Measurements from ENCODE around the gene ALPI.

Gene ALPI

DNA sequence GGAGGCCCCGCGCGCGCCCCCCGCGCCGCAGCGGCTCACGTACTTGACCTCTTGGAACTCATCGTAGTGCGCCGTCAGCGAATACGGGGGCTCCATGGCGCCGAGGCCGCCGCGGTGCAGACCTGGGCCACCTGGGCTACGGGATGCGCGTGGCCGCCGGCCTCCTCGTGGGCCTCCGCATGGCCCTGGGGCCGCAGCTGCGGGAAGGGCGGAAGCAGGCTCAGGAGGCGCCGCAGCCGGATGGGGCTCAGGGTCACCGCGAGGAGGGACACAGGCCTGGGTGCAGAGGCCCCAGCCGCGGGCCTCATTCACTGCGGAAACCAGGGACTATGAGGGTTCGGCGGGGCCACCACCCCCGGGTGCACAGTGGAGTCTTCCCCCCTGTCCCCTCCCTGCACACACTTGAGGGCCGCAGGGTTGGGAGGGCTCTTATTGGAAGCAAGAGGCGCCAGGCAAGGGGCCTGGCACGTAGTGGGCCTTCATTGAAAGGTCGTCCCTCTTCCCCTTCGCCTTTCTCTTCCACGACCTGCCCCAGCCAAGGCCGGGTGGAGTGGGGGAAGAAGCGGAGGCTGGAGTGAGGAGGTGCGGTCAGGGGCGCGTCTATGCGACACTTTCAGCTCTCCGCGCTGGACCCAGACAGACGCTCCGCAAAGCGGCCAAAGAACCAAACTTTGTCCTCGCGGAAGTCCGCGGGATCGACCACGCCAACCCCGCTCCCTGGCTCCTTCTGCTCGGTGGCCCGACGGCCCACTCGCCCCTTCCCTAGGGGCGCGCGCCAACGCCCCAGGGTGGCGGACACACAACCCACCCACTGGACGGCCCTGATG lies 30.8 kb downstream of the ALPI start:
- no peak for DNase-seq

DNA sequence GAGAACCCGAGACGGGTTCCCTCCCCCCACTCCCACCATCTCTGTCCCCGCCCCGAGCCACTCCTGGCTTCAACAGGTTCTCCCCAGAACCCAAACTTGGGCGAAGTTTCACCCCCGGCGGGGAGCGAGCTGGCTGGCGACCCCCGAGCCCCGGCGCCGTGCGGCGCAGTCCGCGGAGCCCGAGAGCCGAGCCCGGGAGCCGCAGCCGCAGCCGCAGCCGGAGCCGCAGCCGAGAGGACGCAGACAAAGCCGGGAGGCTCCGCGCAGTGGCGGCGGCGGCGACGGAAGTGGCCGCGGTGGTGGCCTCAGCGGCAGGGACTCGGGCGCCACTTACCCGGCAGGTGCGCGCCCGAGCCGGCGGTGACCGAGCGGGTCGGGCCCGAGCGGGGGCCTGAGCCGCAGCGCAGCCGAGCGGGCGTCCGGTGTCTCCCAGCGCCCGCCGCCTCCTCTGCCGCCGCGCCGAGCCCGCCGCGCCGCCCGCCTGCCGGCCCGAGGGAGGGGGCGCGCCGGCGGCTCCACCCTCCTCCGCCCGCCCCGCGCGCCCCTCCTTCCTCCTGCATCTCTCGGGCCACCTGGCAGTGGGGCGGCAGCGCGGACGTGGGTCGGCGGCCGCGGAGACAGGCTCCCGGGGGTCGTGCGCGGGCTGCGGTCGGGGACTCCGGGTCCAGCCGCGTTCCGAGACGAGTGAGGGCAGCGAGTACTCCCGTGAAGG lies 31.6 kb downstream of the ALPI start, which contains the start of gene ECEL1:
ECEL1 (minus strand) TSS at position 450 of the 712 bp plus-strand sequence. CDS start 1,181 bp downstream, outside the sequence.
- no peak for DNase-seq

DNA sequence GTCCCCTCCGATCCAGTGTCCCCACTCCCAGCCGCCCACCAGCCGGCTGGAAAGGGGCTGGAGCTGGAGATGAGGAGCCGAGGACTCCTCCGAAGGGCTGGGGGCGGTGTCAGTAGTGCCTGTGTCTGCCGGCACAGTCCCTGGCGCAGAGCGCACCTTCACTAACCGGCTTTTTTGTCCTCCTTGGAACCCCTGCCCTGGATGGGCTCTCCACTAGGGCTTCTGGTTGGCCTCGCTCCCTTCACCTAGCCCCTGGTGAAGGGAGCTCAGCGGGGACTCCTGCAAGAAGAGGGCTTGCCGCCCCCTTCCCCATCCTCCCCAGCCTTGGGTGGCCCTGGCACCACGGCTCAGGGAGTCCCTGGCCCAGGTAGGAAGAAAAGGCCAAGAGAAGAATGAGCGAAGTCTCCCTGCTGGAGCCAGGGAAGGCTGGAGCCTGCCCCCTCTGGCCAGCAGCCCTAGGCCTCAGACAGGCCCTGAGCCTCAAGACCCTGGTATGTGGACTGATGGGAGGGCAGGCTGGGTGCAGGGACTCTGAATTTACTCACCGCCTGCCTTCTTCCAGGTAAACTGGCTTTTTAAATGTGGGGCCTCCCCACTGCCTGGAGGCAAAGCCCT lies 32.3 kb downstream of the ALPI start:
- no peak for DNase-seq

DNA sequence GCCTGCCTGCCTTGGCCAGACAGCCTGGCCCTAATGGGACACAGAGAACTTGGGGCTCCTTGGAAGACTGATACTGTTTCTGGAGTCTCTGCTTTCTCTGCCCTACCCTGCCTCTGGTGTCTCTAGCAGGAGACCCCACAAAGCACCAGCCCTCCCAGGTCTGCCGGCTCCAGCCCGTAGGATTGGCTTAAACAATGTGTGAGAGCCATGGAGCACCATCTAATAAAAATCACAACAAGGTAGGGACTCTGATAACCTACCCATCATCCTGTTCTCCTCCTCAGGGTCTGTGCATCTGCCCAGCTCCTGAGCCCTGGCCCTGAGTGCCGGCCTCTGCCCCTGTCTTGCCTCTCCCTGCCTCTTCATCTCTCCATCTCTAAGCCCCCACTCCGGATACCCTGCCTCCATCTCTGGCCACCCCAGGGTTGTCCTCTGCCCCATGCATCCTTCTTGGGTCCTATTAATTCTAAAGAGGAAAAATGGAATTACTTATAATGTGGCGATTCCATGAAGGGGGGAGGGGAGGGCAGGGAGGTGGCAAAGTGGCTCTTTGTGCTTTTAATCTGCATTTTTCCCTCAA lies 32.9 kb downstream of the ALPI start:
- DNase-seq, result no peak

DNA sequence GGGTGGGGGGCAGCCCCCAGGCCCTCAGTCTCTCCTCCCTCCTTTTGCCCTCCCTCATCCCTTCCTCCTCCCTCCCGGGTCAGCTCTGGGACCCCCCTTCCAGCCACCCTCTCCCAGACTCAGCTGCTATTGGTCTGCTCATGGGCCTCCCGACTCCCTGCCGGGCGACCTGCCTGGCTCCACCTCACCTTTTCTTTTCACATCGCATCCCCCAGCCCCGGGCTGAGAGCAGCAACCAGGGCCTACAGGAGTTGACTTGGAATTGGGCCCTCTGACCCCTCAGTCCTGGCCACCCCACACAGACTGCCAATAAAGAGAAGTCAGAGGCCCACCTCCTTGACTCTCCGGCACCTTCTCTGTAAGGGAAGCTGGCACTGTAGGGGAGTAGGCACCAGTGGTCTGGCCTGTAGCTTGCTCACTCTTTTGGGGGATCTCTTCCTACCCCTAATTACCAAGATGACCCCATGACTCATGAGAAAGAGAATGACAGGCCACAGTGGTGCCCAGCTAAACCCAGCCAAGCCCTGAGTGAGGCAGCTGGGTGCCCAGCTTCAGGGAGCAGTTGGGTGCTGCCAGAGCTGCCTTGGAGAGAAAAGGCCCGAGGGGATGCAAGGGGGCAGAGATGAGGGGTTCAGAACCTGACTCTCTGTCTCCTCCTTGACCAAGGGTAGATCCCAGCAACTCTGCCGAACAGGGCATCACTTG lies 33.7 kb downstream of the ALPI start:
- no peak for DNase-seq

DNA sequence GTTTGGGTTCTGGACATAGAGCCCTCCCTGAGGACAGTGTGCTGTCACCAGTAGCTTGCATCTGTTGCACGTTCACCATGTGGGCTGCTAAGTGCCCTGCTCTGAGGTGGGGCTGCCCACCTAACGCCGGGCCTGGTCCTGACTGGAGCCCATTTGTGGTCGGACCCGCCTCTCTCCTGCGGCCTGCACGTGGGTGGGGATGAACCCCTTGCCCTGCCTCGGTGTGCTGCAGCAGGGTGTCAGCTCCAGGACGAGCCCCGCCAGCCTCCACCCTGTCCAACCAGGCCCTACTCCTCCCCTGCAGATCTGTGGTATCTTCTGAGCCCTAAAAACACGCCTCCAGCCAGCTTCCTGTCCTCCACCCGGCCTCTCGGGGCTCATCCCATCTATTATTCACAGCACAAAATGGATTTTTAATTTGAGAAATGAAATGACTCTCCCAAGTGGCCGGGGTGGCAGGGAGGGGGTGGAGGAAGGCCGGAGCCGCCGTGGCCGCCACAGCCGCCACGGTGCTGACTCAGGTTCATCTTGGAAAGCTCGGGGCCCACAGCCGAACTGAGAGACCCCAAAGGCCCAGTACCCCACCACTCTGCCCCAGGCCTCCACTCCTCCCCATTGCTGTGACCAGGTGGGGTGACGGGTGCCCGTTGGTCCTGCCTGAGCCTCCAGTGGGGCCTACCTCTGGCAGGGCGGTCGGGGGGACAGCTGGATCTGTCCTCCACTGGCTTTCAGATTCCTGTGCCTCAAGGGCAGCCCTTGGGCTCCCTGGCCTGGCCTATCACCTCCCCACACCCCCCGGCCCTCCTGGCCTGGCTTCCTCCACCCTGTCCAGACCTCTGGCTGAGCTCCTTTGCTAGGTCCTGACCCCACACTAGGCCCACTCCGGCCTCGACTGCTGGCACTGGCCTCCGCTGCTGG lies 34.5 kb downstream of the ALPI start:
- no peak for DNase-seq

DNA sequence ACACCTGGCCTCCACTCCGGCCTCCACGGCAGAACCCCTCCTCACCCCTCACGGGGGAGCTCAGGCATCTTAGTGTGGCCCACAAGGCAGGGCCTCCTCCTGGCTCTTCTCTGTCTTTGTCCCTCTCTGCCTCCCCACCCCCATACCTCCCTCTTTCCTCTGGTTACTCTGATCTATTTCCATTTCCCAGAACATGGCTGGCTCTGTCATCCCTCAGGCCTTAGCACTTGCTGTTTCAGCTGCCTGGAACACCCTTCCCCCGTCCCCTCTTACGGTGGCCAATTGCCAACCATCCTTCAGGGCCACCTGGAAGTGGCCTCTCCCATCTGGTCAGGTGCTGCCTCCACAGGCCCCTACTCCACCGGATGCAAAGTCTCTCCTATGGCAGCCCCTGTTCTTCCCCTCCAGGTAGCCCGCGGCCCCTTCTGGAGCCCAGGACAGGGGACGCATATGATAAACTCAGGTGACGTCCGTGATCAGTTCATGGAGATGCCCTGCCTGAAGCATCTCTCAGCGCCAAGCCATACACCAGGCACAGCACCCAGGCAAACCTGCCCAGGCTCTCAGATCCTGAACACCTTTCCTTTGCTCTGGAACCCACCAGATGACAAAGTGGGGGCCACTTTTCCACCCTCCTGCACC lies 35.3 kb downstream of the ALPI start:
- DNase-seq, result no peak

DNA sequence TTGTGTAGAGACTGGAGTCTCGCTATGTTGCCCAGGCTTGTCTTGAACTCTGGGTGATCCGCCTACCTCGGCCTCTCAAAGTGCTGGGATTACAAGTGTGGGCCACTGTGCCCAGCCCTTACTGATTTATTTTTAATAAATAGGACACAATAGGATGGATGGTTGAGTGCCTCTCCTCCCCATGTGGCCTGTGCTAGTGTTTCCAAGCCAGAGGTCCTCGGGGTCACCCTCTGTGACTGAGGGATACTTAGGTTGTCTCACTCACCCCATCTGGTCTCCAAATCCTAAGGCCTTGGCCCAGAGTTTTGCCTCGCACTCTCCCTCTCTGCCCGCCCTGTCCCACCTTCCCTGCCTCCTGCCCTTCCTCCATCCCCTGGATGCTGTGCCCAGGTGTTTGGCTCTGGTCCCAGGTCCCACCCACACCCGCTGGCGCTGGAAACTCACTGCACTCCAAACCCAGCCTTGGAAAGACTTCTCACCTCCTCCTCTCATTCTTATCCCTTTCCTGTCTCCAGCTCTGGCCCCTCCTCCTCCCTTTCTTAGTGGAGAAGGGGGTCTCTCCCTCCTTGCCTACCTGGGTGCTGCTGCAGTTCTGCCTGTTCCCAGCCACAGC lies 36.4 kb downstream of the ALPI start:
- DNase-seq, result no peak

DNA sequence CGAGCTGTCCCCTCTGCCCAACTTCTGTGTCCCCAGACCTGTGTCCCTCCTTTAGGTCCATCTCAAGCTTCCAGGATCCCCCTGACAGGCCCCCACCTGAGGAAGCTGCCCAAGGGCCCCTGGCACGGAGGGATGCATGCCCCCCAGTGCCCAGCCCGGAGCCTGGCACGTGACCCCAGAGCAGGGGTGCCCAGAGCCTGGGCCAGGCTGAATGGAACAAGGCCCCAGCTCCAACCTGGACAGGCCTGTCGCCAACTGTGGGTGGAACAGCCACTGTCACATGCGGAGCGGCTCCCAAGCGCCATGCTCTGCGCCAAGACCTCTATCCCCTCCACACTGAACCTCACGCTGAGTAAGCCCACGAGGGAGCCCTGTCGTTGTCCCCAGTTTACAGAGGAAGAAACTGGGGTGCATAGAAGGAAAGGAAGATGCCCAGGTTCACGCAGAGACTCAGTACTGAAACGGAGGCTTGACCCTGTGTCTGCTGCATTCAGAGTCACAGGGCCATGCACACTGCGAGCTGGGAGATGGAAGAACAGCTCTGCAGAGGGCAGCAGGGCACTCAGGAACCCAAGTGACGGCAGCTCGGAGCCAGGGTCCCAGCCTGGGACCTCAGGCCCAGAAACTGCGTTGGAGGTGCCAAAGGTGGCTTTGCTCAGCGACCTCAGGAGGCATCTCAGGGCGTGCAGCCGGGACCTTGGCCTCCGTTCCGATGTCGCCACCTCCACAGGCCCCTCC lies 37.2 kb downstream of the ALPI start:
- no peak for DNase-seq

DNA sequence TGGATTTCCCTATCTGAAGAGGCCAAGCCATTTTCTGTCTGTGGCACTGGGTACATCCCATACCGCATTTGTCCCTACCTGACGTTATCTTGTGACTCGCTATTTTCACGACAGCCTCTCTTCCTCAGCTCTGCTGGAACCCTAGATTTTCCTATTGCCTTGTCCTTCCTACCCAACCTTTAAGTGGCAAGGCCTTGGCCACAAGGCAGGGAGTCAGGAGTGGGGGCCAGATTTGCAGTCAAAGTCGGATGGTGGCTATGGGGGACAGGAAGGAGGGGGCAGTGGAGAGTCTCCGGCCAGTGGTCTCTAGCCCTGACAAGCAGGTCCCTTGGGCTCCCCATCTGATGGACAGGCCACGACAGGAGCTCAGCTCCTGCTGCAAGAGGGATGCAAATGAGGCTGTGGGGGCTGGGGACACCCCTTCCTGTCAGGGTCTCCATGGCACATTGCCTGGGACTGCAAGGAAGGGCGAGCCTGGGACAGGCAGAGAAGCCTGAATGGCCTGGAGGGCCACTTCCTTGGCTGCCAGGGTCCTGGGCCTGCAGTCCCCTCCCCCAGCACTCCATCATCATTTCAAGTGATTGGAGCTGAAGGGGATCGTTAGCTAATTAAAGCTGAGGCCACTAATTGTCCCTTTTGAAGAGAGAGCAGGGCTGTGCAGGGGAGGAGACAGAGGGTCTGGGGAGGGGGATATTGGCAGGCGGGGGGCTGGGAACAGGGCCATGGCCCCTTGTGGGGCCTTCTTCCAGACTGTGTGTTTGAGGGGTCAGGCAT lies 37.9 kb downstream of the ALPI start:
- no peak for DNase-seq

DNA sequence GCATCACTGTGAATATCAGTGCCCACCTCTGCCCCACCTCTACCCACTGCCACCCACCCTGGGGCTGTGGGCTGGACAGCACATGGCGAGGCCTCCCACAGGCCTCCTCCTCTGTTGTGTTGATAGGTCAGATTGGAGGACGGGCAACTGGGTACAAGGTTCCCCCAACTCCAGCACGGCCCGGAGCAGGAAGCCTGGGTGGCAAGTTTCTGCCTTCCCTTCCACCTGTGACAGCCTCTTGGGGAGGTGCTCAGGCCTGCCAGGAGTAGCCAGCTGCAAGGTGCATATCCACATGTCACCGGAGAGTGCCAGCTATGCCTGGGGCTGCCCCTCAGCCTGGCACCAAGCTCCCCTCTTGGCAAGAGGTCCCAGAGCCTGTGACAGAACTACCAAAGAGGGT lies 38.6 kb downstream of the ALPI start:
- no peak for DNase-seq

DNA sequence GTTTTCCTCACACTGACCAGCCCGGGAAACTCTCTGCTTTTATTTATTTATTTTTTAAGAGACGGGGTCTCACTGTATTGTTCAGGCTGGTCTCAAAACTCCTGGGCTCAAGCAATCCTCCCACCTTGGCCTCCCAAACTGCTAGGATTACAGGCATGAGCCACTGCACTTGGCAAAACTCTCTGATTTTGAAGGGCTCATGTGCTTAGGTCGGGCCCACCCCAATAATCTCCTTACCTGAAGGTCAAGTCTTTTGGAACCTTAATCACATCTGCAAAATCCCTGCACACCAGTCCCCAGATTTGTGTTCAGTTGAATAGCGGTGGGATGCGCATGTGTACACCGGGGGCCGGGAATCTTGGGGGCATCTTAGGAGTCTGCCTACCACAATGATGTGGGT lies 39.3 kb downstream of the ALPI start:
- no peak for DNase-seq

DNA sequence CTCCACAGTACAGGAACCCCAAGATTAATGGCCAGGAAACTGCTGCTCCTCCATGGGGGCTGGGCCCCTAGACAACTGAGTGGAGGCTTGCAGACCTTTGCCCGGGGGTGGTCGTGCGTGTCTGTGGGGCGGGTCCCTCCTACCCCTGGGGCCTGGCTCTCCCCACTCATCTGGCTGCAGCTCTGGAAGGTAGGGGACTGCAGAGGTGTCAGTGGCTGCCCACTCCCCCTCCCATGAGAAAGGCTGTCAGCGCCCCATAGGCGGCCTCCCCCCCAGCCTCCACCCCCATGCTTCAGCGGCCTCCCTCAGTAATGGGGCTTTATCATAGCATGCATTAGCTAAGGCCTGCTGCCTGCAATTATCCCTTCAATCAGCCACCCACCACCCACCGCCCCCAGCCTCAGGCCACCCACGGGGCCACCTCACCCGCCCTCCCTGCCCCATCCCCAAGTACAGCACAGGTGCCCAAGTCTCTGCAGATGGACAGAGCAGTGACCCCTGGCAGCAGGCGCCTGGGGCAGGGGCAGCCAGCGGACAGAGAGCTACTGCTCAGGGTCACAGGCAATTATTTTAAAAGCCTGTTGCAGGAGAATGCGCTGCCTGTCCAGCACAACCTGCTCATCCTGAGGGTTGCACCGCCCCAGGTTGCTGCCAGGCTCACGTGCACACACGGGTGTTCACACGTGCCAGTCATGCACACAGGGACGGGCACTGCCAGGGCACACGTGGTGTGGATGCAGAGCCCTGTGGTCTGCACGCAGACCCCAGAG lies 40.7 kb downstream of the ALPI start:
- no peak for DNase-seq

DNA sequence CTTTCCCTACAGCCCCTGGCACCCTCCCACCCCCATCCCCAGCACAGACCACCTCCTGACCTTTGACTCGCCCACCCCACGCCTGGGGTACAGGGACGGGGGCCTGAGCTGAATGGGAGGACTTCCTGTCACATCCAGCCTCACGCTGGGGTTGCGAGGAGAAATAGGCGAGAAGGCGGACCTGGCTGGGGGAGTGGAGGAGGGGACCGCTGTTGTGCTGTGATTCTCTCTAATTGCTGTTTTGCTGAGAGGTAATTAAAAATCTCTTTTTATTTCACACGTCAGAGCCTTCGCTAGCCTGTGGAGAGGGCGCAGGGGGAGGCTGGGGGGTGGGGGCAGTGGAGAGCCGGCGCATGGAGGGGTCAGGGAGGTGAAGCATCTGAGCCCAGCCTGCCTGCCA lies 41.4 kb downstream of the ALPI start:
- peak; percentile 20 for DNase-seq

DNA sequence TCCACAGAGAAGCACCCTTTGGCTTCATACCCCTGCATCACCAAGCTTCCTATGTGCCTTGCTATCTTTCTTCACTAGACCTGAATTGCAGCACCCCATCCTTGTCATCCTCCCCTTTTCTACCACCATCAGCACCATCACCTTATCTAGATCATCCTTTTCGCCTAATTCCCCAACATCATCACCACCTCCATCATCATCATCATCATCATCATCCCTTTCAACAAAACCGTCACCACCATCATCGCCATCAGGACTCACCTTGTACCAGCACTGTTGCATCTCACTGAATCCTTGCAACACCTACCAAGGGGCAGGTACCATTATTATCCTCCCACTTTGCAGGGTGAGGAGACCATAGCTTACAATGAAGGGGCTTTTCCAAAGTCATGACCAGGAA lies 42.5 kb downstream of the ALPI start:
- DNase-seq, result no peak

DNA sequence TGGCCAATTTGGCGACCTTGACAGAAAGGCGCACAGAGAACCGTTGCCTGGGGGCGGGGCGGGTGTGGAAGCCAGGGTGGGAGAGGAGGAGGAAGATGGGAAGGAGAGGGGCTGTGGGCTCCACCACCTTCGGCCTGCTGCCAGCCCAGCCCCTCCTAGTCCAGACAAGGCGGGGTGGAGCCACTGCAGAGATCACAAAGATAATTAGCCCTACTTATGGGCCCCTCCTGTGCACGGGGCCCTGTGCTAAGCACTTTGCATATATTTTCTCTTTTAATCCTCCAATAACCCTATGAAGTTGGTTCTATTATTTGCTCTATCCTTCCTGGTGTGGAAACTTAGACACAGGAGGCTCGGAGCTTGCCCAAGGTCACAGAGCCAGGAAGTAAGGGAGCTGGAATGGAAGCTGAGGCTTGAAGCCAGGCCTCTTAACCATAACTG lies 45.4 kb downstream of the ALPI start:
- no peak for DNase-seq

DNA sequence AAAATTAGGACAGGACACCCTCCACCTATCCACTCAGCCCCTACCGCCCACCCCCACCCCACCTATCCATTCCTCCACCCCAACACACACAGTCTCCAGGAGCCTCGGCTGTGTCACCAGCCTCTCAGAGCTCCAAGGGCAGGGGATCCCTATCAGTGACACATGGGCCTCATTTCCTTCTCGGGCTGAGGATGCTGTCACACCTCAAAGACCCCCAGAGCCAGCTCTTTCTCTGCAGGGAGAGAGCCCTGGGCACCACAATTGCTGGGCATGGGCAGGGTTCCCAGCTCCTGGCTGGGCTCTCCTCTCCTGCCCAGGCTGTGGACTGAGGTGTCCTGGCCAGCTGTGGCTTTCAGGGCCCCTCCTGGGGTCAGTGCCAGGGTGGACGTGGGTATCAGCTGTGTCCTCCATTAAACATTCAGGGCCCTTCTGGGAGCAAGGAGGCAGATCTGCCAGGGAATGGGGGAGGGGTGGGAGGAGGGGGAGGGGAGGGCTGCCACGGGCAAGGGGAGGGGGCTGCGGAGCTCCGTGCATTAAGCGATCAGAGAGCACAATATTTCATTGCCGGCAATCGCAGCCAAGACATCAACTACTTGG lies 45.9 kb downstream of the ALPI start:
- no peak for DNase-seq

DNA sequence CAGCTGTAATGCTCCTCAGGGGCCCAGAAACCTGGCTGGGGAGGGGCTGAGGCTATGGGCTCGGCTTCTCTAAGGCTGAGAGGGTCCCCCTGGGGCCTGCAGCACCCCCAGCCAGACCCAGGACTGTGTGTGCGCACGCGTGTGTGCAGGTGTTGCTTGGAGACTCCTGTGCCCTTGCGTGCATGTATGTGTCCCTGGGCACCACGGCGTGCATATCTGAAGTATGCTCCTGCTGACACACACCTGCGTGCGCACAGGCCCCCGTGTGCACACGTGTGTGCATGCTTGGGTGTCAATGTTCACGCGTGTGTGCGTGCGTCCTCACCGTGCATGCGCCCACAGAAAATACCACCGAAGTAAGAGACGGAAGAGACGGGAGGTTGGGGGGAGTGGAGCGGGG lies 46.6 kb downstream of the ALPI start:
- peak; percentile 76 for DNase-seq

Data from NCI-H1436 (cell line).